ENCODE data around the gene TEAD1. TPM values are rescaled to one million over a fixed set of nuclear protein-coding genes. Genes with fewer than 3 reads are reported as not detected.

TEAD1 gene
- total and polyA plus RNA-seq, 9 of the 15 experiments (the other 6 are each of a cell fraction or from before 2014, with no cell fraction given), result 1.7 to 17.7 (median 10.8) TPM

GRCh38 chr11:12671370-12671769, 2.9 kb upstream of the TEAD1 start:
- POLR2A ChIA-PET, result interaction anchor here (1.2 kb wide), 1 partner anchor 12 kb away, joined by 3 read pairs; no protein-coding TSS in a partner anchor
- Histone ChIP-seq H3K27ac (ENCODE audit: extremely low read depth, low read depth, low read length) (no peak overlapping the region), H3K79me2 (ENCODE audit: control insufficient read depth, insufficient read depth, low read length) (no peaks in the 10 kb centered on the region; the same call in 2 of the 3 replicates), H3K9ac (ENCODE audit: insufficient read depth in 1 of 2, low read depth in 2 of 2, low read length in 2 of 2) (no peak overlapping the region), H3K9me3 (replicated peaks; ENCODE audit: control insufficient read depth, insufficient read depth, low read depth, low read length) (no peaks in the 10 kb centered on the region), H3K36me3 (ENCODE audit: control insufficient read depth, insufficient read depth, low read length) (no peaks in the 10 kb centered on the region), H3K4me2 (ENCODE audit: insufficient read depth, low read length) (no peak overlapping the region), H3K9me1 (ENCODE audit: control insufficient read depth, insufficient read depth, low read length) (no peaks in the 10 kb centered on the region), H3K4me3 (no peak overlapping the region), H4K20me1 (replicated peaks; ENCODE audit: control insufficient read depth, insufficient read depth, low read length) (0 out of 2 replicates have a peak, but pooled peaks cover 6% of the 10 kb centered on the region), H3K27me3 (ENCODE audit: control insufficient read depth in 2 of 2, insufficient read depth in 2 of 2, low read length in 2 of 2) (no peaks in the 10 kb centered on the region), H3K4me1 (replicated peaks in 1 of 2; ENCODE audit: control insufficient read depth in 2 of 2, insufficient read depth in 2 of 2, low read length in 2 of 2) (peaks cover 5 to 12% of the 10 kb centered on the region in 2 experiments; a peak in 3 of 5 replicates), H2AFZ (ENCODE audit: low read depth, low read length) (no peak overlapping the region)
- in situ Hi-C loops (cut with MboI), result no loop called here
- intact Hi-C loops (cut with micrococcal nuclease), result loop anchor here (5.0 kb wide), 3 partner anchors 71 to 216 kb away; no protein-coding TSS in a partner anchor
- TF ChIP-seq MEIS2 (IDR thresholded peaks at IDR 0.05; ENCODE audit: partially characterized antibody) (peak; percentile 22), THAP7 (CRISPR knock-in tag; IDR thresholded peaks at IDR 0.05) (no peak), KDM1A (IDR thresholded peaks at IDR 0.05) (peak; percentile 64 to 68), ZBTB5 (IDR thresholded peaks at IDR 0.05) (no peak)
- BruUV-seq (replicated peaks), result no TSS peak
- FAIRE-seq (no peak), DNase-seq (ENCODE audit: extremely low read depth in 1 of 4, low spot score in 3 of 4) (no peak), ATAC-seq (no peak)
- WGBS (ENCODE audit: insufficient coverage, low coverage, missing lambda C conversion rate), result 51% methylated on average over 6 of the region's 6 CpGs
- CTCF ChIA-PET (ENCODE audit: low intra/inter-chr PET ratio), result no interaction called here
